GM19328 (cell line): ENCODE measurements around the gene PCMTD2.
"Not testable (repeated sequence)": the region's sequence is repeated elsewhere in the genome, so short reads cannot be mapped to it uniquely, and the experiment has no call there.

Experiments used
- ATAC-seq: cut with Tn5 transposase; IDR thresholded peaks from one replicate; pipeline ENCODE4 v1.9.1; 2021; ENCODE audit warnings: mild to moderate bottlenecking, moderate library complexity; ENCODE audit not compliant: unreplicated experiment

The PCMTD2 gene

DNA sequence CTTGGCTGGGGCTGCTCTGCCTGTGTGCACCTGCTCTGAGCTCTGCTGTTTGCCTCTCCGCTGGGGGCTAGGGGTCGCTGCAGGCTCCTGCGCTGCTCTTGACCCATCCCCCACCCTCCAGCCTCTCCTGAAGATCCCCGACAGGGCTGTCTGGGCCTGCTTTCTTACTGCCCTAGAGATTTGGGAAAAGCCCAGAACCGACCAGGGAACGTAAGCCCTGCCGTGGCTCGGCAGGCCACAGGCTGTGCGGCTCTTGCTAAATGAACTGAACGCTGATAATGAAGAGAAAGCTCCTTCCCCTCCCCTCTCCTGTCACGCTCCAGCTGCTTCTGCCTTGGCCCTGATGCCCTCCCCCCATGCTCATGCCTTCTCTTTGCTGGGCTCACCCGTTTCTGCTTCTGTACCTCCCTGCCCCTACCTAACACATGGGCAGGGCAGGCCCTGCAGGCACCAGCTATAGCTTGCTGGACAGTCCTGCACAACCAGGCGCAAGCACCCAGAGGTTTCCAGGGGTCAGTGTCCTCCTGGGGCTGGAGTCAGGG is 32.0 kb upstream of the PCMTD2 start:
- no peak for ATAC-seq

DNA sequence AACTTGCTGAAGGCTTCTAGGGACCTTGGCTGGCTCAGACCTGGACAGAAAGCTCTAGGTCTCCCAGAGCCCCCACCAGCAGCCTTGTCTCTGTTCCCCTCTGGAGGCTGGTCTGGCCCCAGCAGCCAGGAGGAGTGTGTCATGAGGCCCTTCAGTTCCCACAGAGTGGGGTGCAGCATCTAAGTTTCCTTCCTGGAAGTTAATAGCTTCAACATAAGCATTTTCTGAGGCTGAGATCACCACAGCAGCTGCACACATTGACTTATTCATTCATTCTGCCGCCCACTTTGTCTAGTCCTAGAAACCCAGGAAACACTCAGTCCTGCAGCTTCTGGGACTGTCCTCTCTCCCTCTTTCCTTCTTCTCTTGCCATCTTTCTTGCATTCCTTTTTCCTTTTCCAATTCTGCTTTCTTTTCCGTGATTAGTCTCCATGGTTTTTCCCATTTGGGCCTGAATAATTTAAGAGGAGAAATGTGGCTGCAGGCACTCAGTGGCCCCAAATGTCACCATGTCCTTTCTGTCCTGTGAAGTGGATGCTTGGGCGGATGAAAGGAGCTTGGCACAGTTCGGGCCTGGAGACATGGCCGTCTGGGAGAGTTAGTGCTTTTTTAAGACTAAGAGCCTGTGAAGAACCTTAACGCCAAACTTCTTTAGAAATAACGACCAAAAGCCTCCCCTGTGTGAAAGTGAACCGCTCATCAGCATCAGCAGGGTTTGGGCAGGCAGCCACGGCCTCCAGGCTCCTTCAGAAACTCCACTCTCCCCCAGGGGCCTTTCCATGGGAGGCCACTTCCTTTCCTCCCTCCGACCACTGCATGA is 31.0 kb upstream of the PCMTD2 start:
- ATAC-seq: no peak

DNA sequence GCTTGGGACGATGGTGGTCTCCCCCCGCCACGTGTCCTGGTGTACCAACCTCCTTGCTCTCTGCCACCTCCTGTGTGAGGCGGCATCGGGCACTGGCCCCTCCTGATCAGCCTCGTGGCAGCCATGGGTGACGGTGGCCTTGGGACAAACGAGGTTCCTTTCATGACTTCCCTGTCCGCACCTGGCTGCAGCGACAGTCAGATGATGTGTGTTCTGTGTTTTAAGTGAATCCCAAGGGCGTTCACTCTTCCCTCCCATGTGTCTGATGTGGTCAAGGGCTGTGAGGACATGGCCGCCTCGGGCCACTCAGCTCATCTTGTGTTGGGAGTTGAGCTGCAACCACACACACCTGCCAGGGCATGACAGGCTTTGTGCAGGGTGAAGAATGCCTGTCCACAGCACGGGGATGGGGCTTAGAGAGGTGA is 30.4 kb upstream of the PCMTD2 start:
- ATAC-seq: no peak

DNA sequence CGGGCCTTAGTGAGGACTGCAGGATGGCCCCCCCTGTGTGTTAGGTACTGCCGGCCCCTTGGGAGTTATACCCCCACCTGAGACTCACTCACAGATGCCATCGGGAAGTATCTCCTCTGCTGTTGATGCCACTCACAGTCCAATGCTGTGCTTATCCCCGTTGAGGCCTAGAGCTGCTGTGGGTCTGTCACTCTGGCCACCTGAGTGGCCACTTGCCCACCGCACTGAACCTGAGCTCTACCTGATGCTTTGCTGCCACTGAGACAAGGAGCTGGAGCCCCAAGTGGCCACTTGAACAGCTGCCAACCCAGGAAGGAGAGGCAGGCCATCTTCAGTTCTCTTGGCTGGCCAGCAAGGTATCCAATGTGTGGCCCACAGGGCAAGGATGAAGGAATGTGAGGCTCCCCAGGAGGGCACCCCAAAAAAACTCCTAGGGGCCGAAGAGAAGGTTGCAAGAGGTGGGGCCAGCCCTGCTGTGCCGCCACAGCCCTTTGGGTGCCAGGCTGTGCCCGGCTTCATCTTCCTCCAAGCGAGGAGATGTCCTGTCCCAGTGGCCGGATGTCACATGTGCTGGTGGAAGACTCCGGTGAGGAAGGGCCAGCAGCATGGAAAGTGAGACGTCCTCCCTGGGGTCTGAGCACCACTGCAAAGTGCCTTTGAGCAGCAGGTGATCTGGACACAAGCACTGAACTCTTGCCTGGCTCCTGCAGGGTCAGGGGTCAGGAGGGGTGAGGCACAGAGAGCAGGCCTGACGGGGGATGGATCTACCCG is 29.5 kb upstream of the PCMTD2 start:
- no peak for ATAC-seq

DNA sequence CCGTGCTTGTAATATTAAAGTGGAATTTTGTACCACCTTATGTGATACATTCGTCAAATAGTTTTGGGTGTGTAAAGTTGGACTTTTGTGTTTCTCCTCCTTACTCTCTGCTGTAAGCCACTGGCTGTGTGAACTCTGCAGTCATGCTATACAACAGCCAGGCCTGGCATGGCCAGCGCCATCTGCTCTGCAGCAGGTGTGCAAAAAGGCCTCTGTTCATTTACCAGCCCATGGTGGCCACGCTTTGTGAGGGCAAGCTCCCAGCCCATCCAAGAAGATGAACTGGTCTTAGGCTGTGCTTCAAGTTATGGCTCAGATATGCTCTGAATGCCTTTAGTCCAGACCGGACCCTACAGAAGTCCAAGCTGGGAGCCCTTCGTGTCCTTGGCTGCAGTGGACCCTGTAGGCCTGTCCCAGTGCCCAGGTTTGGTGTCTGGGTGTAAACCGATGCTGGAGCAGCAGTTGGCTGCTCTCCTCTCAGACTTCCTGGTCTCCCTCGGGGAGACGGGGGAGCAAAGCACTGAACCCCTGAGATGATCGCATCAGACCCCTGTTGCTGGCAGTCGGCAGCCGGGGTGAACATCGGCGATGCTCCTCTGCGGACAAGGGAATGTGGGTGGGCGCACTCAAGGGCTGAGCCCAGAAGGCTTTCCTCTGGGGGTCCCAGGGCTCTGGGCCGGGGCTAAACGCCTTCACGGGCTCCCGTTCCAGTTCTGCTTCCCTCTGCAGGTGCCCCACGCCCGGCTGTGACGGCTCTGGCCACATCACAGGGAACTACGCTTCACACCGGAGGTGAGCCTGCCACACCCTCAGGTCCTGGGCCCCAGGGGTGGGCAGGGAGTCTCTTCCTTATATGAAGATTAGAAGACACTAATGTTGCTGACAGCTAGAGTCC is 28.6 kb upstream of the PCMTD2 start:
- no peak for ATAC-seq

DNA sequence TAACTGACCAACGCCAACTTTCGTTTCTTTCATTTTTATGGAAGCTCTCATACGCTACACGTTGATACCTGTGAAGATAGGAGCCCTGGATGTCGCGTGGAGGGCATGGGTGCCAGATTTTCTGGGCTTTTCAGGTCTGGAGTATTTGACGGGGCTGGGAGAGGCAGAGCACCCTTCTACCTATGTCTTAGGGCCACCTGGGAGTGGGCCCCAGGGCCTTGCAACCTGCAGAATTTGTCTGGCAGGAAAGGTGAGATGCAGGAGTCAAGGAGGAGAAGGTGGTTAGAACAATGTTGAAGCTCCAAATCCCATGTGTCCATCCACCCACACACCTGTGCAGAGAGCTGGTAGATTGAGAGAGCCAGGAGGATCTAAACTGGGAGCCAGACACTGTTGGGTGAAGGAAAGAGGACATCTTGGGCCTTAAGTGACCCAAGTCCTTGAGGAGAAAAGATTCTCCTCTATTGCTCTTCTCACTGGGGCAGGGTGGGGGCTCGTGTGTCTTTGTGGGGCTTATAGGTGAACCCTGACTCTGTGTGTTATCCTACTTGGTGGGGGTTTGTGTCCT is 27.4 kb upstream of the PCMTD2 start:
- no peak for ATAC-seq

DNA sequence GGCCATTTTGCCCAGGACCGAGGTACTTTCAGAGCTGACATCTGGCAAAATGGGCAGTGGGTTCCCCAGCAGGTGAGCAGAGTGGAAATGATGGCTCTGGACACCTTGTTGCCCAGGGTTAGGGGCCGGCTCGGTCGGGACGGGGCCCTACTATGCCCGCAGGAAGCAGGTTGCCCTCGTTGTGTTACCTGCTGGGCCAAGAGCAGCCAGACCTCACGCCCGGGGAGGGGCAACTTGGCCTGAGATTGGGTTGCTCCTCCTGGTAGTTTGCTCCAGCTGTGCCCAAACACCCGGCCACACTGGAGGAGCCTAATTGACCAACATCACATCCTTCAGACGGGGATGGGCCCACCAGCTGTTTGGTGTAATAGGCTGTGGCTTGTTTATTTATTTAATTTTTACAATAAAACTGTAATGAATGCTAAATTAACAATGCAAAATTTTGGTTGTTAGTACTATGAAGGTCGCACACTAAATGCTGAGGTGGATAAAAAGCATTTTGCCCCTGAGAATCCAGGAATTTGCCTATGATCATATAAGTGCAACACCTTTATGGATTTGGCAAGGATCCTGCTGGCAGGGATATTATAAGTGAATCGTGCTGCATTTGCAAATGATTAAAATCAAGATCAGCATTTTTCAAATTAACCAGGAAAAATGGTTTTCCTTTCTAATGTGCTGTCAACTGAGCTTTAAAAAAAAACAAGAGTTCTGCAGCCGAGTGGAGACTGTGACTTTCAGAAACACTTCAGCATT is 26.6 kb upstream of the PCMTD2 start:
- ATAC-seq: no peak

DNA sequence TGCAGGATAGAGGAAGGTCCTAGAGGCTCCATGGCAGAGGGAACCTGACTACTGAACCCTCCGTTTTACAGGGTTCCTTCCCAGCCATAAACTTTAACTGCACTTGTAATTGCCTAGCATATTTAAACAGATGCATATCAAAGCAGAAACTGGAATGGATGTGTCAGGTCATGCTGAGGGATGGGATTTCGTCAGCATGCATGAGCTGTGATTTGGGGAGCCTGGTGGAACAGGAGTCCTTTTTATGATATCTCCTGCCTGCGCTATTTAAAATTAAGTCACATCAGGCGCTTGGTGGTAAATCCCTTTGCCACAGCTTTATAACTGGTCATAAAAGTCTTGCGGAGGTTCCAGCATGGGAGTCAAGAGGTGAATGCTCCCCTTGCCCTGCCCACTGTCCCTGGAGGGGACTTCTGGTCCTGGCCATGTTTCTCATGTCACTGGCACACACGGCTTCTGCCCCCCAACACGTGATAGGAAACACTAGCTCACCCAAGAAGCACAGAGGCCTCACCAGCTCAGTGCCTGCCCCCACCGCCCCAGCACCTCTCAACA is 26.0 kb upstream of the PCMTD2 start:
- ATAC-seq: no peak

DNA sequence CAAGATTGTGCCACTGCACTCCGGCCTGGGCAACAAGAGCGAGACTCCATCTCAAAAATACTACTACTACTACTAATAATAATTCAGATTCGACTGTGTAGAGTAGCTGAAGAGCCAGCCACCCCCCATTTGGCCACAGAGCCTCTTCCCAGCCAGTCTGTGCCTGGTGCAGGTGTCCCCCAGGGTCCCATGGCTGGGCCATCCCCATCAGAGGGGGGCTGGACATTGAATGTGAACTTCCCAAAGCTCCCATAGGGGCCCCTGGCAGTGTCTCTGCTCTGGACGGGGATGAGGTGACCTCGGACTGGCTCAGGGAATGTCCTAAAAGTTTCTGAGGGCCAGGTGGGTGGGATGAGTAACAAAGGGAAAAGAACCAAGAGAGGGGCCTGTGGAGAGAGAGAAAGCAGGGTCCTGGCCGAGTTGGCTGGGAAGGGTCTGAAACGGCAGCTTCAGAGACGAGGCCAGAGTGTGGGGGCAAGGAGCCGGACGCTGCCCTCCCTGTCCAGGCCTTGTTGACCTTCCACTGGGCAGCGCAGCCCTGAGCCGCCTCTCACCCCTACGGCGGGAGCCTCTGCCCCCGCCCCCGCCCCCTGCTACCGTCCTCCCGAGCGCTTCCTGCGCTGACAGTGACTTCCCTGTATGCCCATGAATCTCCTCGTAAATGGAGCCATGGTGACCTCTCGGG is 24.9 kb upstream of the PCMTD2 start:
- no peak for ATAC-seq

DNA sequence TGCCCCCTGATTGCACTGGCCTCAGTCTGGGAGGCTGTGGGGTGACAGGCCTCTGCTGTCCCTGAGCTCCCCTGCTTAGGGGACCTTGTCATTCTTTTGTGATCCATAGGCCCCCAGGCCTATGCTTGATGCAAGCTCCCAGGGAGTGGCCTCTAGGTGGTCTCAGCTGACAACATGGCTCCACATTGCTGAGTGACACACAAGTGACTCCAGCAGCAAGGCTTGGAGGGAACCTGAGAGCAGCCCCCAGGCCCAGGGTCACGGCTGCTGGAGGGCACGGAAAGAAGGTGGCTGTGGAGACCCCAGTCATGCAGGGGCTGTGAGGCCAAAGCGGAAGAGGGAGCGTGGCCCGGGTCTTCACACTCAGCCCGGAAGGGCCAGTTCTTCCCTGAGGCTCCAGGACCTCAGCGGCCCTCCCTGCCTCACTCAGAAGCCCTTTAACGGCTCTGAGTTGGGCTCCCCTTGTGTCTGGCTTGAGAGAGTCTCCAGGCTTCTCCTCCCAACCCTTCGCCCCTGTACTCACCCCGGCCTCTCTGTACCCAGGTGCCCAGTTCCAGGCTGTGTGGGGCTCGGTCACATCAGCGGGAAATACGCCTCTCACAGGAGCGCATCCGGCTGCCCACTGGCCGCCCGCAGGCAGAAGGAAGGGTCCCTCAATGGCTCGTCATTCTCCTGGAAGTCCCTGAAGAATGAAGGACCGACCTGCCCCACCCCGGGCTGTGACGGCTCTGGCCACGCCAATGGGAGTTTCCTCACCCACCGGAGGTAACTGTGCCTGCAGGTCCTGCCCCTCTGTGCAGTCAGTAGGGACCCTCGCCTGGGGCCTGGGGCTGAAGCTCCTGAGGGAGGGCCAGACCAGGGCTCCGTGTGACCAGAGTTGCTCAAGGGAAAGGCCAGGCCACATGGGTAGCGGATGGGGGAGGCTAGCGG is 23.7 kb upstream of the PCMTD2 start:
- no peak for ATAC-seq

DNA sequence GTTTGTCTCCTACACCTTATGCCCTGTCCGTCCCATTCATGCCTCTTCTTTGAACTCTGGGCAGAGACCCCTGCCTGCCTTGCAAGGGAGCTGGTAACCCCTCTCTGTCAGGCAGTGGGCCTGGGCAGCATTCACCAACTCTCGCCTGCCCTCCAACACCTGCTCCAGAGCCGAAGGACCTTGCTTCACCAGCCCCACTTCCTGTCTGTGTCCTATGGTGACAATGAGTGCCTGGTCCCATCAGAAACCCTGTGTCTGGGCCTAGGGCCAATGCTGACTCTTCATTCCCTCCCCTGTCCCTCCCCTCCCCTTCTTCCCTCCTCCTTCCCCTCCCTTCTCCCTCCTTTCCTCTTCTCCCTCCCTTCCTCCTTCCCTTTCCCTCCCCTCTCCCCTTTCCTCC is 22.8 kb upstream of the PCMTD2 start:
- no peak for ATAC-seq

DNA sequence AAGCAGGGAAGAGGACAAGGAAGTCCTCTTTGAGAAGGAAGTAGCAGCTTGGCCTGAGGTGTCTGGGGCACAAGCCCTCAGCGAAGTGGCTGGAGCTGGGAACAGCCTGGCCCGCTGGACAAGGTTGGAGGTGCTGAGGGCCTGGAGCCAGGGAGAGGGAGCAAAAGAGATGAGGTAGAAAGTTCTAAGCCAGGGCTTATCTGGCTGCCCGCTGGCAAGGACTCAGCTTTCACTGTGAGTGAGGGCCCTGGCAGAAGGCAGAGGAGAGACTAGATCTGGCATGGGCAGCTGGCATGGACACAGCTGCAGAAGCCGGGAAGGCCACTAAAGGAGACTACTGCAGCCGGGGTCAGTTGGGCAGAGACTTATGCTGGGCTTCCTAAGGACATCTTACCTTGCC is 21.8 kb upstream of the PCMTD2 start:
- ATAC-seq: no peak

DNA sequence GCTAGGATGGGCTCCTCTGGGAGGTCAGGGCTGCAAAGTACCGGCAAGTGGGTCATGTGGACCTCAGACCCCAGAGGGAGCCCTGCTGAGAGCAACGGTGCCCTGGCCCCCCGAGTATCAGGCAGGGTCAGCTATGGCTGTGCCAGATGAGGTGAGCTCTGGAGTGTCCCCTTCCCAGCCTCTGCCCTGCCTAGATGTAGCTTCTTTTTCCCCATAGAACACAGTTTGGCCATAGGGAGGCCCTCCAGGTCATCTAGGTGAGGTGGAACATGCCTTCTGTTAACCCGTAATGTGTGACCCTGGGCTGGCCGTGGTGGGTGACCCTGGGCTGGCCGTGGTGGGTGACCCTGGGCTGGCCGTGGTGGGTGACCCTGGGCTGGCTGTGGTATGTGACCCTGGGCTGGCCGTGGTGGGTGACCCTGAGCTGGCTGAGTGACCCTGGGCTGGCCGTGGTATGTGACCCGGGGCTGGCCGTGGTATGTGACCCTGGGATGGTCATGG is 21.2 kb upstream of the PCMTD2 start:
- no peak for ATAC-seq

DNA sequence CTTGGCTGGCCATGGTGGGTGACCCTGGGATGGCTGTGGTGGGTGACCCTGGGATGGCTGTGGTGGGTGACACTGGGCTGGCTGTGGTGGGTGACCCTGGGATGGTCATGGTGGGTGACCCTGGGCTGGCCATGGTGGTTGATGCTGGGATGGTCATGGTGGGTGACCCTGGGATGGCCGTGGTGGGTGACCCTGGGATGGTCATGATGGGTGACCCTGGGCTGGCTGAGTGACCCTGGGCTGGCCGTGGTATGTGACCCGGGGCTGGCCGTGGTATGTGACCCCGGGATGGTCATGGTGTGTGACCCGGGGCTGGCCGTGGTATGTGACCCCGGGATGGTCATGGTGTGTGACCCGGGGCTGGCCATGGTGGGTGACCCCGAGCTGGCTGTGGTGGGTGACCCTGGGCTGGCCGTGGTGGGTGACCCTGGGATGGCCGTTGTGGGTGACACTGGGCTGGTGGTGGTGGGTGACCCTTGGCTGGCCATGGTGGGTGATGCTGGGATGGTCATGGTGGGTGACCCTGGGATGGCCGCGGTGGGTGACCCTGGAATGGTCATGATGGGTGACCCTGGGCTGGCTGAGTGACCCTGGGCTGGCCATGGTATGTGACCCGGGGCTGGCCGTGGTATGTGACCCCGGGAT is 20.5 kb upstream of the PCMTD2 start:
- ATAC-seq: not testable (repeated sequence)

DNA sequence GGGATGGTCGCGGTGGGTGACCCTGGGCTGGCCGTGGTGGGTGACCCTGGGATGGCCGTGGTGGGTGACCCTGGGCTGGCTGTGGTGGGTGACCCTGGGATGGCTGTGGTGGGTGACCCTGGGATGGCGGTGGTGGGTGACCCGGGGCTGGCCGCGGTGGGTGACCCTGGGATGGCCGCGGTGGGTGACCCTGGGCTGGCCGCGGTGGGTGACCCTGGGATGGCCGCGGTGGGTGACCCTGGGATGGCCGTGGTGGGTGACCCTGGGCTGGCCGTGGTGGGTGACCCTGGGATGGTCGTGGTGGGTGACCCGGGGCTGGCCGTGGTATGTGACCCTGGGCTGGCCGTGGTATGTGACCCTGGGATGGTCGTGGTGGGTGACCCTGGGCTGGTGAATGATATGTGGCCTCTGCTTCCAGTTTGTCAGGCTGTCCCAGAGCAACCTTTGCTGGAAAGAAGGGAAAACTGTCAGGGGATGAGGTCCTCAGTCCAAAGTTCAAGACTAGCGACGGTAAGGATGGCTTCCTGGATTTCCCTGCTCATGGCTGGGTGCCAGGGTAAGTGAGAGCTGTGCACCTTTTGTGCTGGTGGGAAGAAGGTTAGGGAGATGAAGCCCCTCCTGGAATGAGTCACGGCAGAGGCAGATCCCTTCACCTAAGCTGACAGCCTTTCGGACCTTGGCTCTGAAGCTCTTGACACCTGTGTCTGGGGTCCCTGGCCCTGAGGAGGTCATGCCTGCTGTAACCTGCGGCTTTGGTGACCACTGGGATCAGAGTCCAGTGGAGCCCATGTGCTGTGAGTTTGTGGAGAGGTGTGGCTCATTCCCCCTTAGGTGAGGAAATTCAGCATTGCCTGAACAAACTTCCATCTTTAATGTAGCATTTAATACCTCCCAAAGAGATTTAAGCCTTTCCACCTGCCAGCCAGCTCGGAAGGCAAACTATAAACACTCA is 19.1 kb upstream of the PCMTD2 start:
- no peak for ATAC-seq

DNA sequence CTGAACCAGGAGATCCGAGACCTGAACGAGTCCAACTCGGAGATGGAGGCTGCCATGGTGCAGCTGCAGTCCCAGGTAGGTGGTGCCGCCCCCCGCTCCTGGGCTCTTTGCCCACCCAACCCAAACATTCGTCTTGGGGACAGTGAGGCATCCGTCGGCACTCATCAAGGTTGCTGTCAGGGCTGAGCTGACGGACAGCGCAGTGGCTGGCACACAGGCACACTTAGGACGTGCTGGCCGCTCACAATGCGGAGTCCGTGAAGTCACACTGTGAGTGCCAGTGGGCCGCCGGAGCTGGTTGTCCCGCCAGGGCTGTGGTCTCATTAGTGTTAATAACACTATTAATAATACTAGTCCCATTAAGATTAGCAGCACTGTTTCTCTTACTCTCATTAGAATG is 18.2 kb upstream of the PCMTD2 start:
- ATAC-seq: no peak
